ENCODE measurements around the gene PRR5L. TPM values are rescaled to one million over a fixed set of nuclear protein-coding genes. Genes with fewer than 3 reads are reported as not detected.
A peak's percentile ranks its signal among the peaks of the same experiment; 100 is the strongest.

PRR5L gene
- total and polyA plus RNA-seq, 9 of the 15 experiments (the other 6 are each of a cell fraction or from before 2014, with no cell fraction given), result 0.11 to 0.60 (median 0.36) TPM; not detected in 2

DNA sequence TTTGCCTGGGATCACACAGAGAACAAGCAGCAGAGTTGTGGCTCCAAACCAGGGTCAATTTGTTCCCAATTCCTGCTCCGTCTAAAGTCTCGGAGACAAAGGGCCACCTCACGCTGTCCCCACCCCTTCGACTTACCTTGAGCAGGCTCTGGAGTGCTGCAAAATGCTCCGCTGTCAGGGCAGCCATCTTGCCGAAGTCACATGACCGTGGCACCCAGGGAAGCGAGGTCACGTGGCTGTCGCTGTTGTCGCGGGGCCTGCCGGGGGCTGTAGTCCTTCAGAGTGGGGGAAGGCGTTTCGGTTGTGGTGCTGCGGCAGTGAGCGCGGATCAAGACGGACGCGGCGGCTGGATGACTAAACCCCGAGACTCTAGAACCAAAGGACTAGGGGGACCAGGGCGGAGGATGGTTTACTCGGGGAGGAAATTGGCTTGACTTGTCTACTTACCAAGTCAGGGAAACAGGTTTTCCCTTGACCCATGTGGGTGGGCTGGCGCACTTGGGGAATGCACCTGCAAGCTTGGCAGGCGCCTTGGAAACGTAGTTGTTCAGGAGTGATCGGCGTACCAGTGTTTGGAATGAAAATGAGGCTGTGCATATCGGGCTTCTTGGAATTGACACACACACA is 6.7 kb upstream of the PRR5L start, which contains the start of gene COMMD9 (continued):
- TF ChIP-seq JUN (IDR thresholded peaks at IDR 0.05; ENCODE audit: borderline replicate concordance, low read depth, low read length), result peak; percentile 30; the same call in 1 of the 2 replicates
- no peak for TF ChIP-seq JUN (CRISPR knock-in tag; IDR thresholded peaks at IDR 0.05; ENCODE audit: borderline replicate concordance)
- TF ChIP-seq PRPF4 (IDR thresholded peaks at IDR 0.05; ENCODE audit: insufficient read depth, low read depth, low read length, poor library complexity, severe bottlenecking), result no peak
- TF ChIP-seq TBP (optimal IDR thresholded peaks at IDR 0.05; ENCODE audit: low read depth, low read length), result peak; percentile 82
- TF ChIP-seq CBX3 (IDR thresholded peaks at IDR 0.05; ENCODE audit: borderline replicate concordance in 1 of 2, low read length in 2 of 2), result 0 out of 3 replicates have a peak, but pooled peaks of 1 of the 2 experiments have one; percentile 31
- TF ChIP-seq TAF9B (IDR thresholded peaks at IDR 0.05; ENCODE audit: partially characterized antibody), result peak; percentile 64
- TF ChIP-seq RBBP5 (IDR thresholded peaks at IDR 0.05; ENCODE audit: borderline replicate concordance, insufficient read depth, low read length, poor library complexity, severe bottlenecking), result peak; percentile 42
- TF ChIP-seq, protein P1, sequence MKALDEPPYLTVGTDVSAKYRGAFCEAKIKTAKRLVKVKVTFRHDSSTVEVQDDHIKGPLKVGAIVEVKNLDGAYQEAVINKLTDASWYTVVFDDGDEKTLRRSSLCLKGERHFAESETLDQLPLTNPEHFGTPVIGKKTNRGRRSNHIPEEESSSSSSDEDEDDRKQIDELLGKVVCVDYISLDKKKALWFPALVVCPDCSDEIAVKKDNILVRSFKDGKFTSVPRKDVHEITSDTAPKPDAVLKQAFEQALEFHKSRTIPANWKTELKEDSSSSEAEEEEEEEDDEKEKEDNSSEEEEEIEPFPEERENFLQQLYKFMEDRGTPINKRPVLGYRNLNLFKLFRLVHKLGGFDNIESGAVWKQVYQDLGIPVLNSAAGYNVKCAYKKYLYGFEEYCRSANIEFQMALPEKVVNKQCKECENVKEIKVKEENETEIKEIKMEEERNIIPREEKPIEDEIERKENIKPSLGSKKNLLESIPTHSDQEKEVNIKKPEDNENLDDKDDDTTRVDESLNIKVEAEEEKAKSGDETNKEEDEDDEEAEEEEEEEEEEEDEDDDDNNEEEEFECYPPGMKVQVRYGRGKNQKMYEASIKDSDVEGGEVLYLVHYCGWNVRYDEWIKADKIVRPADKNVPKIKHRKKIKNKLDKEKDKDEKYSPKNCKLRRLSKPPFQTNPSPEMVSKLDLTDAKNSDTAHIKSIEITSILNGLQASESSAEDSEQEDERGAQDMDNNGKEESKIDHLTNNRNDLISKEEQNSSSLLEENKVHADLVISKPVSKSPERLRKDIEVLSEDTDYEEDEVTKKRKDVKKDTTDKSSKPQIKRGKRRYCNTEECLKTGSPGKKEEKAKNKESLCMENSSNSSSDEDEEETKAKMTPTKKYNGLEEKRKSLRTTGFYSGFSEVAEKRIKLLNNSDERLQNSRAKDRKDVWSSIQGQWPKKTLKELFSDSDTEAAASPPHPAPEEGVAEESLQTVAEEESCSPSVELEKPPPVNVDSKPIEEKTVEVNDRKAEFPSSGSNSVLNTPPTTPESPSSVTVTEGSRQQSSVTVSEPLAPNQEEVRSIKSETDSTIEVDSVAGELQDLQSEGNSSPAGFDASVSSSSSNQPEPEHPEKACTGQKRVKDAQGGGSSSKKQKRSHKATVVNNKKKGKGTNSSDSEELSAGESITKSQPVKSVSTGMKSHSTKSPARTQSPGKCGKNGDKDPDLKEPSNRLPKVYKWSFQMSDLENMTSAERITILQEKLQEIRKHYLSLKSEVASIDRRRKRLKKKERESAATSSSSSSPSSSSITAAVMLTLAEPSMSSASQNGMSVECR (CRISPR knock-in tag; IDR thresholded peaks at IDR 0.05), result peak; percentile 99
- peak; percentile 45 to 62 for TF ChIP-seq NRF1 (conservative IDR thresholded peaks at IDR 0.05 in 1 of 2, IDR thresholded peaks at IDR 0.05 in 1 of 2)
- TF ChIP-seq, protein P2, sequence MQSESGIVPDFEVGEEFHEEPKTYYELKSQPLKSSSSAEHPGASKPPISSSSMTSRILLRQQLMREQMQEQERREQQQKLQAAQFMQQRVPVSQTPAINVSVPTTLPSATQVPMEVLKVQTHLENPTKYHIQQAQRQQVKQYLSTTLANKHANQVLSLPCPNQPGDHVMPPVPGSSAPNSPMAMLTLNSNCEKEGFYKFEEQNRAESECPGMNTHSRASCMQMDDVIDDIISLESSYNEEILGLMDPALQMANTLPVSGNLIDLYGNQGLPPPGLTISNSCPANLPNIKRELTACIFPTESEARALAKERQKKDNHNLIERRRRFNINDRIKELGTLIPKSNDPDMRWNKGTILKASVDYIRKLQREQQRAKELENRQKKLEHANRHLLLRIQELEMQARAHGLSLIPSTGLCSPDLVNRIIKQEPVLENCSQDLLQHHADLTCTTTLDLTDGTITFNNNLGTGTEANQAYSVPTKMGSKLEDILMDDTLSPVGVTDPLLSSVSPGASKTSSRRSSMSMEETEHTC (IDR thresholded peaks at IDR 0.05), result peak; percentile 90; the same call in 1 of the 2 replicates
- TF ChIP-seq SRSF7 (optimal IDR thresholded peaks at IDR 0.05; ENCODE audit: low read depth, low read length), result no peak
- TF ChIP-seq RCOR1 (IDR thresholded peaks at IDR 0.05; ENCODE audit: borderline replicate concordance in 1 of 2, low read depth in 2 of 2, low read length in 2 of 2), result peak in 1 of 2 experiments; percentile 71; a peak in 1 of 4 replicates
- TF ChIP-seq FOS (IDR thresholded peaks at IDR 0.05; ENCODE audit: extremely low read depth, insufficient read length), result peak; percentile 89
- peak; percentile 92 to 99 for TF ChIP-seq SIN3A (IDR thresholded peaks at IDR 0.05; ENCODE audit: borderline replicate concordance in 2 of 2, control insufficient read depth in 1 of 2, low read depth in 2 of 2, low read length in 2 of 2)
- no peak for TF ChIP-seq MAFG (tag; conservative IDR thresholded peaks at IDR 0.05)
- TF ChIP-seq SMC3 (conservative IDR thresholded peaks at IDR 0.05; ENCODE audit: insufficient read depth, low read depth, low read length), result no peak
- TF ChIP-seq CXXC5 (CRISPR knock-in tag; IDR thresholded peaks at IDR 0.05), result peak; percentile 87
- peak; percentile 99 for TF ChIP-seq C11orf30 (IDR thresholded peaks at IDR 0.05; ENCODE audit: low read depth)
- peak; percentile 74 for TF ChIP-seq NR2C1 (IDR thresholded peaks at IDR 0.05)
- TF ChIP-seq NR2C1 (tag; IDR thresholded peaks at IDR 0.05), result peak; percentile 93
- peak; percentile 60; the same call in 1 of the 2 replicates for TF ChIP-seq ATF7 (IDR thresholded peaks at IDR 0.05)
- TF ChIP-seq POLR2B (IDR thresholded peaks at IDR 0.05; ENCODE audit: low read depth, partially characterized antibody), result peak; percentile 37
- 0 out of 2 replicates have a peak, but pooled peaks have one; percentile 62 for TF ChIP-seq MTA3 (IDR thresholded peaks at IDR 0.05; ENCODE audit: borderline replicate concordance)

Data from K562 (cell line).